MM.1S (cell line): Measurements from ENCODE around the gene ERI3.

Source experiments
- DNase-seq: peaks from one replicate; pipeline ENCODE4 v3.0.0-alpha.2; 2015
- H2AFZ ChIP-seq: fragments of 300-600 bp; sonication (generic); 2 replicates; pipeline ENCODE4 v1.6.0; 2016; ENCODE audit warnings: antibody characterized with exemption, low read length
- H3F3A ChIP-seq: fragments of 300-600 bp; sonication (generic); 2 replicates; pipeline ENCODE4 v1.6.1; 2016; ENCODE audit warnings: mild to moderate bottlenecking, antibody characterized with exemption, low read length, moderate library complexity, mixed read lengths; ENCODE audit not compliant: insufficient read depth
- H3K27ac ChIP-seq: fragments of 300-600 bp; sonication (generic); 2 replicates; pipeline ENCODE4 v1.5.1; 2016; ENCODE audit warnings: mild to moderate bottlenecking, low read length
- H3K27me3 ChIP-seq: fragments of 300-600 bp; sonication (generic); replicated peaks from 2 replicates; pipeline ENCODE4 v1.6.0; 2016; ENCODE audit warnings: low read length; ENCODE audit not compliant: insufficient read depth
- H3K36me3 ChIP-seq: fragments of 300-600 bp; sonication (generic); replicated peaks from 2 replicates; pipeline ENCODE4 v1.6.1; 2016; ENCODE audit warnings: mild to moderate bottlenecking, low read length, mixed read lengths; ENCODE audit not compliant: insufficient read depth
- H3K4me1 ChIP-seq: fragments of 300-600 bp; sonication (generic); 2 replicates; pipeline ENCODE4 v1.6.1; 2016; ENCODE audit warnings: low read length, mixed read lengths
- H3K4me2 ChIP-seq: fragments of 300-600 bp; sonication (generic); 2 replicates; pipeline ENCODE4 v1.6.0; 2016; ENCODE audit warnings: low read depth, low read length
- H3K4me3 ChIP-seq: fragments of 300-600 bp; sonication (generic); 2 replicates; pipeline ENCODE4 v1.5.1; 2016; ENCODE audit warnings: low read length, mixed read lengths
- H3K79me2 ChIP-seq: fragments of 300-600 bp; sonication (generic); 2 replicates; pipeline ENCODE4 v1.6.1; 2016; ENCODE audit warnings: mixed run types, low read length, mixed read lengths
- H3K9ac ChIP-seq: fragments of 300-600 bp; sonication (generic); 2 replicates; pipeline ENCODE4 v1.6.1; 2016; ENCODE audit warnings: low read length, mixed read lengths
- H3K9me2 ChIP-seq: fragments of 300-600 bp; sonication (generic); replicated peaks from 2 replicates; pipeline ENCODE4 v1.6.1; 2016; ENCODE audit warnings: mild to moderate bottlenecking, low read length, mixed read lengths; ENCODE audit not compliant: insufficient read depth
- H3K9me3 ChIP-seq: fragments of 300-600 bp; sonication (generic); replicated peaks from 2 replicates; pipeline ENCODE4 v1.6.1; 2016; ENCODE audit warnings: mild to moderate bottlenecking, low read length, mixed read lengths; ENCODE audit not compliant: insufficient read depth
- H4K20me1 ChIP-seq: fragments of 300-600 bp; sonication (generic); 2 replicates; pipeline ENCODE4 v1.6.1; 2016; ENCODE audit warnings: mild to moderate bottlenecking, low read length, moderate library complexity, mixed read lengths; ENCODE audit not compliant: insufficient read depth
- EZH2 ChIP-seq: fragments of 300-600 bp; sonication (generic); optimal IDR thresholded peaks from 2 replicates; pipeline ENCODE3; 2017; ENCODE audit warnings: low read depth, mild to moderate bottlenecking, antibody characterized with exemption, low read length, mixed read lengths
- EZH2phosphoT487 ChIP-seq: fragments of 300-600 bp; sonication (generic); IDR thresholded peaks from 2 replicates; pipeline ENCODE4 v1.6.1; 2018; ENCODE audit warnings: antibody characterized with exemption, low read length
- TF ChIP-seq, protein P1 (sequence below): fragments of 300-600 bp; sonication (generic); IDR thresholded peaks from 2 replicates; pipeline ENCODE4 v1.5.1; 2016; ENCODE audit warnings: antibody characterized with exemption, low read length, mixed read lengths

The ERI3 gene

DNA sequence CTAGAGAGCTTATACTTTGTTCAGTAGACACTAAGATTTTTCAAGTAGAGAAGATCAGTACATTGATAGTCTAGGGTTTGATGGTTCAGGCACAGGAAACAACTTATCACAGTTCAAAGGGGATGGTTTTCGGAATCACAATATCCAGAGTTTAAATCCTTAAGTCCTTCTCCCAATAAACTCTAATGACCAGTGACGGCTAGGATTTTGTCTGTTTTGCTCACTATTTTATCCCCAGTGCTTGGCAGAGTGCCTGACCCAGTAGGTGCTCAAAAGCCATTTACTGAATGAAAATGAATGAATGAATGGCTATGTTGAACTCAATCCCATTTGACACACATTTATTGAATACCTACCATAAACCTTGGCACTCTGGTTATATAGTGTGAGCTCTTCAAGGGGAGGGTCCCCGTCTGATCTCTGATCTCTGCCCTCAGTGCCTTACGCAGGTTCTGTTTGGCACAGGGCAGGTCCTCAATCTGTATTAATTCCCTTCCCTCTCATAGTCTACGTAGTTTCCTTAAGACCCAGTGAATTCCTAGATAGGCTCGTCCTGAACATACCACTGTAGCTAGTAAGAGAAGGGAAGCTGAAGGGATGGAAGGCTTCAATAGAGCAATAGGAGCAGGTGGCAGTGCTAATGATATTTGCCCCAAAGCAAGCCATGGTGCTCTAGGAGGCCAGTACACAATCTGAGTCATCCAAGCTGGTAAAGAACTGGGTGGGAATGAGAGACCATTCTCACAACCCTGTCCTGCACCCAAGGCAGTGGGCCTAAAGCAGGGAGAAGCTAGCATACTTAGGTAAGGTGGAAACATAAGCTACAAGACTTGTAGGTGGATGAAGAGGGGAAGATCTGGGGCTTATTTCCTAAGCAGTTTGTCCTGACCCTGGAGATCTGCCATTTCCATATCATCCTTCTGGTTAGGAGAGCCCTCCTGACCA, 88.4 kb downstream of the ERI3 start:
- Histone ChIP-seq H3K27me3 (no peaks in the 10 kb centered on the region), H3K4me2 (no peak overlapping the region), H3K79me2 (no peaks in the 10 kb centered on the region), H4K20me1 (no peaks in the 10 kb centered on the region), H3K9me3 (no peaks in the 10 kb centered on the region), H3K4me3 (no peak overlapping the region), H3K9me2 (no peaks in the 10 kb centered on the region), H3K36me3 (no peaks in the 10 kb centered on the region), H3F3A (no peaks in the 10 kb centered on the region), H3K9ac (no peak overlapping the region), H2AFZ (no peak overlapping the region), H3K4me1 (no peaks in the 10 kb centered on the region), H3K27ac (no peak overlapping the region)
- no peak for TF ChIP-seq EZH2
- no peak for TF ChIP-seq EZH2phosphoT487
- TF ChIP-seq, protein P1, sequence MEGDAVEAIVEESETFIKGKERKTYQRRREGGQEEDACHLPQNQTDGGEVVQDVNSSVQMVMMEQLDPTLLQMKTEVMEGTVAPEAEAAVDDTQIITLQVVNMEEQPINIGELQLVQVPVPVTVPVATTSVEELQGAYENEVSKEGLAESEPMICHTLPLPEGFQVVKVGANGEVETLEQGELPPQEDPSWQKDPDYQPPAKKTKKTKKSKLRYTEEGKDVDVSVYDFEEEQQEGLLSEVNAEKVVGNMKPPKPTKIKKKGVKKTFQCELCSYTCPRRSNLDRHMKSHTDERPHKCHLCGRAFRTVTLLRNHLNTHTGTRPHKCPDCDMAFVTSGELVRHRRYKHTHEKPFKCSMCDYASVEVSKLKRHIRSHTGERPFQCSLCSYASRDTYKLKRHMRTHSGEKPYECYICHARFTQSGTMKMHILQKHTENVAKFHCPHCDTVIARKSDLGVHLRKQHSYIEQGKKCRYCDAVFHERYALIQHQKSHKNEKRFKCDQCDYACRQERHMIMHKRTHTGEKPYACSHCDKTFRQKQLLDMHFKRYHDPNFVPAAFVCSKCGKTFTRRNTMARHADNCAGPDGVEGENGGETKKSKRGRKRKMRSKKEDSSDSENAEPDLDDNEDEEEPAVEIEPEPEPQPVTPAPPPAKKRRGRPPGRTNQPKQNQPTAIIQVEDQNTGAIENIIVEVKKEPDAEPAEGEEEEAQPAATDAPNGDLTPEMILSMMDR = no peak
- no peak for DNase-seq

DNA sequence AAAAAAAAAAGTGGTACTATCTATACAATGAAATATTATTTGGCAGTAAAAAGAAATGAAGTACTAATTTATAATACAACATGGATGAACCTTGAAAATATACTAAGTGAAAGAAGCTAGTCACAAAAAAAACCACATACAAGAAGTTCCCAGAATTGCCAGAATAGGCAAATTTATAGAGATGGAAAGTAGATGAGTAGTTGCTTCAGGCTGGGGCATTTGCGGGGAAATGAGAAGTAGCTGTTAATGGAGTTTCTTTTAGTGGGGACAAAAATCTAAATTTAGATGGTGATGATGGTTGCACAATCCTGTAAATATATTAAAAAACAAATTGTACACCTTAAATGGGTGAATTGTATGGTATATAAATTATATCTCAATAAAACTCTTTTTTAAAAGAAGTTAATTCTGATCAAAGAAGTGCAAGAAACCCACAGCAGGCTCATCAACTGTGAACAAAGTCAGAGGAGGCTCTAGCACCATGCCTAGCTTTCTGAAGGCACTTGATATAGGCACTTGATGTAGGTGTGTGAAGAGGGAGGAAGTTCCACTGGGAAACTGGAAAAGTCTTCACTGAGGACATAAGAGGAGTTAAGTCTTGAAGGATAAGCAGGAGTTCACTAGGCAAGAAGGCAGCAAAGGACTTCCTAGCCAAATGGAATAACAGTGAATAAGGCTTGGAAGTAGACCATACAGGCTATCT, 89.2 kb downstream of the ERI3 start:
- no peaks in the 10 kb centered on the region for H3K9me2 ChIP-seq
- no peak for DNase-seq
- H3K4me1 ChIP-seq = no peaks in the 10 kb centered on the region
- TF ChIP-seq EZH2 (no peak), EZH2phosphoT487 (no peak)
- TF ChIP-seq, protein P1 = no peak
- H3K27ac ChIP-seq = no peak overlapping the region
- no peaks in the 10 kb centered on the region for H4K20me1 ChIP-seq
- H3K79me2 ChIP-seq = no peaks in the 10 kb centered on the region
- no peak overlapping the region for H3K4me2 ChIP-seq
- H3F3A ChIP-seq = no peaks in the 10 kb centered on the region
- H3K27me3 ChIP-seq = no peaks in the 10 kb centered on the region
- no peak overlapping the region for H2AFZ ChIP-seq
- no peaks in the 10 kb centered on the region for H3K9me3 ChIP-seq
- no peak overlapping the region for H3K4me3 ChIP-seq
- H3K9ac ChIP-seq = no peak overlapping the region
- no peaks in the 10 kb centered on the region for H3K36me3 ChIP-seq

DNA sequence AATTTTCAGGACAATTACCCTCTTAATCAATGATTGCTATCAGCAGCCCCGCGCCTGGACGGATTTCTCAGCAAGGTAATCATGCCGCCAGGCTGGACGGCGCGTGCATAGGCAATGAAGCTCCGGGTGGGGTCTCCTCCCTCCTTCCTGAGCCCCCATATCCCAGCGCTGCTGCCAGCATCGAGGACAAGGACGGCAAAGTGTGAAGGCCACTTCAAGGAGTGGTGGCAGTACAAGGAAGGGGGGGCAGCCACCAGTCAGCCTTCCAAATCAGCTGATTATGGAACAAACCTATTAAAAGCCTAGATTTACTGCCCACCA, 90.6 kb downstream of the ERI3 start:
- H3K9me3 ChIP-seq = no peaks in the 10 kb centered on the region
- H4K20me1 ChIP-seq = no peaks in the 10 kb centered on the region
- H3F3A ChIP-seq = no peaks in the 10 kb centered on the region
- H3K27me3 ChIP-seq = no peaks in the 10 kb centered on the region
- H2AFZ ChIP-seq = no peak overlapping the region
- H3K27ac ChIP-seq = no peak overlapping the region
- H3K4me2 ChIP-seq = no peak overlapping the region
- no peaks in the 10 kb centered on the region for H3K36me3 ChIP-seq
- H3K9ac ChIP-seq = no peak overlapping the region
- no peak overlapping the region for H3K4me3 ChIP-seq
- H3K4me1 ChIP-seq = no peaks in the 10 kb centered on the region
- DNase-seq = no peak
- no peak for TF ChIP-seq EZH2phosphoT487
- no peak for TF ChIP-seq EZH2
- TF ChIP-seq, protein P1 = no peak
- no peaks in the 10 kb centered on the region for H3K79me2 ChIP-seq
- no peaks in the 10 kb centered on the region for H3K9me2 ChIP-seq
